ENCODE results near the gene GTF3C1. TPM values are rescaled to one million over a fixed set of nuclear protein-coding genes. Genes with fewer than 3 reads are reported as not detected.
A peak's percentile ranks its signal among the peaks of the same experiment; 100 is the strongest.

GTF3C1 gene
- total and polyA plus RNA-seq, 2 of the 13 experiments (the other 11 are each of a cell fraction or from before 2014, with no cell fraction given): 29.2 to 72.7 TPM

DNA sequence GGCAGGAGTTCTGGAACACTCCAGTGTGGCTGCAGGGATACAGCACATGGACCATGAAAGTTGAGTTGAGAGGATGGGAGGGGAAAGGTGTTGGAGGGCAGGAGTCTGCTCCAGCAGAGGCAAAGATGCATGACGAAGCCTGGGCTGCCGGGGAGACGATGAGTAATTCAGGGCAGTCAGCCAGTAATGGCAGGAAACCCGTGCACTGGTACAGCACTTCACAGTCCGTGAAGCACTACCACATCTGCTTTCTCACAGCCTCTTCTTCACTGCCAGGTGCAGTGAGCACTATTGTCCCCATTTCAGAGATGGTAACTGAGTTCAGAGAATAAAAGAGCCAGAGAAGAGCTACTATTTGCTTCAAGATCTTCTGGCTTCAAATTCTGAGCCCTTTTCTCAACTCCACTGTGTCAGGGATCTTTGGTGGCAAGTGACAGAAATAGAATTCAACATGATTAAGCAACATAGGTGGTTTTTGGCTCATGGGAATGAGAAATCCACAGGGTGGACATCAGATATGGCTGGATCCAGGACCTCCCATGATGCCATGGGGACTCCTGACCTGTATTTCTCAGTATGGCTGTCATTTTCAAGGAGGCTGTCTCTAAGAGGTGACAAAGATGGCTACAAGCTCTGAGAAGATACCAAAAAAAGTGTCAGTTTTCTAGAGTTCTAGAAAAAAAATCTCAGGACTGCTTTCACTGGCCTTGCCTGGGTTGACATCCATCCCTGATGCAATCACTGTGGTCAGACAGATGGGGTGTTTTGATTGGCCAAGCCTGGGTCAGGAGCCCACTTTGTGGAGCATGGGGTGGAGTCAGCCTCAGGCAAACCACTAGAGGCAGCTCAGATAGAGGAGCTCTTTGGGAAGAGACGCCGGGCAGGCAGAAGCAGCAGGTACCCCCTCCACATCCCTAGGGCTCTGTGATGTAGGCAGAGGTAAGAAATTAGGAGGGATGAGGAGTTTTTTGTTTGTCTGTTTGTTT lies 123.0 kb downstream of the GTF3C1 start (continued):
- TF ChIP-seq HNRNPLL (IDR thresholded peaks at IDR 0.05; ENCODE audit: low read depth, low read length, poor library complexity, severe bottlenecking) (no peak), TBX3 (IDR thresholded peaks at IDR 0.05; ENCODE audit: borderline replicate concordance) (no peak), FOXK1 (CRISPR knock-in tag; IDR thresholded peaks at IDR 0.05; ENCODE audit: borderline replicate concordance, low read depth) (no peak), ZFY (CRISPR knock-in tag; IDR thresholded peaks at IDR 0.05) (no peak), CEBPG (CRISPR knock-in tag; IDR thresholded peaks at IDR 0.05) (peak; percentile 77), ZNF138 (CRISPR knock-in tag; IDR thresholded peaks at IDR 0.05; ENCODE audit: low read depth) (no peak), SAP130 (CRISPR knock-in tag; IDR thresholded peaks at IDR 0.05; ENCODE audit: low read depth) (0 out of 2 replicates have a peak, but pooled peaks have one; percentile 15), ZNF775 (CRISPR knock-in tag; IDR thresholded peaks at IDR 0.05; ENCODE audit: borderline replicate concordance) (no peak), NFYC (CRISPR knock-in tag; IDR thresholded peaks at IDR 0.05) (peak; percentile 73), ZNF879 (CRISPR knock-in tag; IDR thresholded peaks at IDR 0.05) (no peak), TAF1 (CRISPR knock-in tag; IDR thresholded peaks at IDR 0.05) (peak; percentile 38; the same call in 1 of the 2 replicates), ZNF329 (CRISPR knock-in tag; IDR thresholded peaks at IDR 0.05; ENCODE audit: low read depth) (peak; percentile 99), POLR2AphosphoS5 (IDR thresholded peaks at IDR 0.05; ENCODE audit: low read depth, low read length) (peak; percentile 23; the same call in 1 of the 2 replicates), ZNF720 (CRISPR knock-in tag; IDR thresholded peaks at IDR 0.05) (no peak), ZBTB7A (CRISPR knock-in tag; IDR thresholded peaks at IDR 0.05) (no peak), ZMAT3 (CRISPR knock-in tag; conservative IDR thresholded peaks at IDR 0.05) (no peak), ONECUT2 (CRISPR knock-in tag; IDR thresholded peaks at IDR 0.05) (no peak)
- TF ChIP-seq, protein P1, sequence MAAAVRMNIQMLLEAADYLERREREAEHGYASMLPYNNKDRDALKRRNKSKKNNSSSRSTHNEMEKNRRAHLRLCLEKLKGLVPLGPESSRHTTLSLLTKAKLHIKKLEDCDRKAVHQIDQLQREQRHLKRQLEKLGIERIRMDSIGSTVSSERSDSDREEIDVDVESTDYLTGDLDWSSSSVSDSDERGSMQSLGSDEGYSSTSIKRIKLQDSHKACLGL (CRISPR knock-in tag; IDR thresholded peaks at IDR 0.05): no peak
- TF ChIP-seq, protein P2, sequence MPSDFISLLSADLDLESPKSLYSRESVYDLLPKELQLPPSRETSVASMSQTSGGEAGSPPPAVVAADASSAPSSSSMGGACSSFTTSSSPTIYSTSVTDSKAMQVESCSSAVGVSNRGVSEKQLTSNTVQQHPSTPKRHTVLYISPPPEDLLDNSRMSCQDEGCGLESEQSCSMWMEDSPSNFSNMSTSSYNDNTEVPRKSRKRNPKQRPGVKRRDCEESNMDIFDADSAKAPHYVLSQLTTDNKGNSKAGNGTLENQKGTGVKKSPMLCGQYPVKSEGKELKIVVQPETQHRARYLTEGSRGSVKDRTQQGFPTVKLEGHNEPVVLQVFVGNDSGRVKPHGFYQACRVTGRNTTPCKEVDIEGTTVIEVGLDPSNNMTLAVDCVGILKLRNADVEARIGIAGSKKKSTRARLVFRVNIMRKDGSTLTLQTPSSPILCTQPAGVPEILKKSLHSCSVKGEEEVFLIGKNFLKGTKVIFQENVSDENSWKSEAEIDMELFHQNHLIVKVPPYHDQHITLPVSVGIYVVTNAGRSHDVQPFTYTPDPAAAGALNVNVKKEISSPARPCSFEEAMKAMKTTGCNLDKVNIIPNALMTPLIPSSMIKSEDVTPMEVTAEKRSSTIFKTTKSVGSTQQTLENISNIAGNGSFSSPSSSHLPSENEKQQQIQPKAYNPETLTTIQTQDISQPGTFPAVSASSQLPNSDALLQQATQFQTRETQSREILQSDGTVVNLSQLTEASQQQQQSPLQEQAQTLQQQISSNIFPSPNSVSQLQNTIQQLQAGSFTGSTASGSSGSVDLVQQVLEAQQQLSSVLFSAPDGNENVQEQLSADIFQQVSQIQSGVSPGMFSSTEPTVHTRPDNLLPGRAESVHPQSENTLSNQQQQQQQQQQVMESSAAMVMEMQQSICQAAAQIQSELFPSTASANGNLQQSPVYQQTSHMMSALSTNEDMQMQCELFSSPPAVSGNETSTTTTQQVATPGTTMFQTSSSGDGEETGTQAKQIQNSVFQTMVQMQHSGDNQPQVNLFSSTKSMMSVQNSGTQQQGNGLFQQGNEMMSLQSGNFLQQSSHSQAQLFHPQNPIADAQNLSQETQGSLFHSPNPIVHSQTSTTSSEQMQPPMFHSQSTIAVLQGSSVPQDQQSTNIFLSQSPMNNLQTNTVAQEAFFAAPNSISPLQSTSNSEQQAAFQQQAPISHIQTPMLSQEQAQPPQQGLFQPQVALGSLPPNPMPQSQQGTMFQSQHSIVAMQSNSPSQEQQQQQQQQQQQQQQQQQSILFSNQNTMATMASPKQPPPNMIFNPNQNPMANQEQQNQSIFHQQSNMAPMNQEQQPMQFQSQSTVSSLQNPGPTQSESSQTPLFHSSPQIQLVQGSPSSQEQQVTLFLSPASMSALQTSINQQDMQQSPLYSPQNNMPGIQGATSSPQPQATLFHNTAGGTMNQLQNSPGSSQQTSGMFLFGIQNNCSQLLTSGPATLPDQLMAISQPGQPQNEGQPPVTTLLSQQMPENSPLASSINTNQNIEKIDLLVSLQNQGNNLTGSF (CRISPR knock-in tag; IDR thresholded peaks at IDR 0.05): 0 out of 2 replicates have a peak, but pooled peaks have one; percentile 39
- TF ChIP-seq, protein P3, sequence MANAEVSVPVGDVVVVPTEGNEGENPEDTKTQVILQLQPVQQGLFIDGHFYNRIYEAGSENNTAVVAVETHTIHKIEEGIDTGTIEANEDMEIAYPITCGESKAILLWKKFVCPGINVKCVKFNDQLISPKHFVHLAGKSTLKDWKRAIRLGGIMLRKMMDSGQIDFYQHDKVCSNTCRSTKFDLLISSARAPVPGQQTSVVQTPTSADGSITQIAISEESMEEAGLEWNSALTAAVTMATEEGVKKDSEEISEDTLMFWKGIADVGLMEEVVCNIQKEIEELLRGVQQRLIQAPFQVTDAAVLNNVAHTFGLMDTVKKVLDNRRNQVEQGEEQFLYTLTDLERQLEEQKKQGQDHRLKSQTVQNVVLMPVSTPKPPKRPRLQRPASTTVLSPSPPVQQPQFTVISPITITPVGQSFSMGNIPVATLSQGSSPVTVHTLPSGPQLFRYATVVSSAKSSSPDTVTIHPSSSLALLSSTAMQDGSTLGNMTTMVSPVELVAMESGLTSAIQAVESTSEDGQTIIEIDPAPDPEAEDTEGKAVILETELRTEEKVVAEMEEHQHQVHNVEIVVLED (CRISPR knock-in tag; IDR thresholded peaks at IDR 0.05; ENCODE audit: borderline replicate concordance): no peak
- TF ChIP-seq, protein P4, sequence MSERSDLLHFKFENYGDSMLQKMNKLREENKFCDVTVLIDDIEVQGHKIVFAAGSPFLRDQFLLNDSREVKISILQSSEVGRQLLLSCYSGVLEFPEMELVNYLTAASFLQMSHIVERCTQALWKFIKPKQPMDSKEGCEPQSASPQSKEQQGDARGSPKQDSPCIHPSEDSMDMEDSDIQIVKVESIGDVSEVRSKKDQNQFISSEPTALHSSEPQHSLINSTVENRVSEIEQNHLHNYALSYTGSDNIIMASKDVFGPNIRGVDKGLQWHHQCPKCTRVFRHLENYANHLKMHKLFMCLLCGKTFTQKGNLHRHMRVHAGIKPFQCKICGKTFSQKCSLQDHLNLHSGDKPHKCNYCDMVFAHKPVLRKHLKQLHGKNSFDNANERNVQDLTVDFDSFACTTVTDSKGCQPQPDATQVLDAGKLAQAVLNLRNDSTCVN (CRISPR knock-in tag; IDR thresholded peaks at IDR 0.05; ENCODE audit: borderline replicate concordance): 0 out of 2 replicates have a peak, but pooled peaks have one; percentile 43

Data from HepG2 (cell line).